Measurements from ENCODE around the gene ZBTB34. TPM values are rescaled to one million over a fixed set of nuclear protein-coding genes. Genes with fewer than 3 reads are reported as not detected.

The ZBTB34 gene
- total RNA-seq, 2 experiments from 2014 or later: 4.4 to 4.7 TPM

DNA sequence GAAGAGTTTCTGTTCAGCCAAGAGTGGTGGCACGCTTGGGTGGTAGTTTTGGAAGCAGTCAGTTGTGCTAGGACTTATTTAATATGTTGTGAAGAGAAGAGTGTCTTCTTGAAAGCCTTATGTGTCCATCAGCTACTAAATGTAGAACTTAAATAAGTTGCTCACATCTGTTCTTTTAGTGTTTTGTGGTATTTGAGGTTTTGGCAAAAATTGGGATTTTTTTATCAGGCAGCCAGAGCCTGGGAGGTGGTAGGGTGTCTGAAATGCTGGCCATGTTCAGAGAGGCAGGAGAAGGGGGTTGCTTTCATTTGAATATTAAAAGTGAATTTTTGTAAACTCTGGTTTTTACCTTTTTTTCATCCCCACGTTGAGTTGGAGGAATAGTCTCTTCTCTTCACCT, 24.2 kb upstream of the ZBTB34 start:
- Mint-ChIP-seq H3K4me1 (peaks cover 28% of the 10 kb centered on the region), H3K27me3 (no peaks in the 10 kb centered on the region), H3K9me3 (no peaks in the 10 kb centered on the region), H3K27ac (no peak overlapping the region), H3K36me3 (peaks cover 30% of the 10 kb centered on the region), H3K4me3 (no peak overlapping the region)
- DNase-seq: no peak

- no peak overlapping the region for H3K27ac Mint-ChIP-seq
- H3K36me3 Mint-ChIP-seq: peaks cover 24% of the 10 kb centered on the region
- H3K4me3 Mint-ChIP-seq: no peak overlapping the region
- DNase-seq: no peak
- H3K27me3 Mint-ChIP-seq: no peaks in the 10 kb centered on the region
- H3K4me1 Mint-ChIP-seq: peaks cover 29% of the 10 kb centered on the region
- H3K9me3 Mint-ChIP-seq: no peaks in the 10 kb centered on the region
Measured at GRCh38 chr9:126838055-126838811, 22.2 kb upstream of the ZBTB34 start.

GRCh38 chr9:126838895-126839294, 21.5 kb upstream of the ZBTB34 start:
- Mint-ChIP-seq H3K4me3 (no peak overlapping the region), H3K4me1 (peaks cover 25% of the 10 kb centered on the region), H3K27me3 (no peaks in the 10 kb centered on the region), H3K9me3 (no peaks in the 10 kb centered on the region), H3K36me3 (peaks cover 17% of the 10 kb centered on the region), H3K27ac (no peak overlapping the region)
- DNase-seq: no peak

- H3K36me3 Mint-ChIP-seq: peaks cover 16% of the 10 kb centered on the region
- H3K4me1 Mint-ChIP-seq: peaks cover 26% of the 10 kb centered on the region
- no peaks in the 10 kb centered on the region for H3K27me3 Mint-ChIP-seq
- H3K4me3 Mint-ChIP-seq: no peak overlapping the region
- peak overlapping the region; percentile 64 for H3K27ac Mint-ChIP-seq
- no peaks in the 10 kb centered on the region for H3K9me3 Mint-ChIP-seq
- DNase-seq: no peak
Measured at GRCh38 chr9:126839301-126839700, 21.1 kb upstream of the ZBTB34 start.

DNA sequence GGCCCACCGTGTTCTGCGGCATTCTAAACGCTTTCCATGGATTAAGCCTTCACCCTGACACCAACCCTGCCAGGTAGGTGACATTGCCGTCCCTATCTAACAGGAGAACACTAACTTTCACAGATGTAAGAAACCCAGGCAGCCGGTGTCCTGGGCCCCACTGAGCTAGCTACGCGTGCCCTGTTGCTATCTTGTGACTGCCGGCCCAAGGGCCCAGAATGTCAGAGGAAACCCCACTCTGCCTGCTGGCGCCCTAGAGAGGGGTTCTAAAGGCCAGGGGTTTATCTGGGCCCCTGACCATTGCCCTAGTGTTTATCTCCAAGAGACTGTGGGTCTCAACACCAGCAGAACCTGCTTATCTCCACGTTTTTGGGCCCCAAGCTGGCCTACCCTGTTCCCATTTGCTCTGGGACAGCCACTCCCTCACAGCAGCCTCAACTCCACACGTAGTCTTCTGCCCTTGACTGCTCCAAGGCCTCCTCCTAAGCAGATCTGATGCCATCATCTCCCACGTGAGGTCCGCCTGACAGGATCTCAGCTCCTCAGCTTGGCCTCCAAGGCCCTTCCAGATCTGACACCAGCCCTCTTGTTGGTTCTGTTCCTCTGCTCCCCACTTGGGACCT, 18.1 kb upstream of the ZBTB34 start:
- Mint-ChIP-seq H3K4me1 (peaks cover 19% of the 10 kb centered on the region), H3K9me3 (no peaks in the 10 kb centered on the region), H3K4me3 (no peak overlapping the region), H3K27me3 (no peaks in the 10 kb centered on the region), H3K27ac (no peak overlapping the region), H3K36me3 (peaks cover 3% of the 10 kb centered on the region)
- no peak for DNase-seq

DNA sequence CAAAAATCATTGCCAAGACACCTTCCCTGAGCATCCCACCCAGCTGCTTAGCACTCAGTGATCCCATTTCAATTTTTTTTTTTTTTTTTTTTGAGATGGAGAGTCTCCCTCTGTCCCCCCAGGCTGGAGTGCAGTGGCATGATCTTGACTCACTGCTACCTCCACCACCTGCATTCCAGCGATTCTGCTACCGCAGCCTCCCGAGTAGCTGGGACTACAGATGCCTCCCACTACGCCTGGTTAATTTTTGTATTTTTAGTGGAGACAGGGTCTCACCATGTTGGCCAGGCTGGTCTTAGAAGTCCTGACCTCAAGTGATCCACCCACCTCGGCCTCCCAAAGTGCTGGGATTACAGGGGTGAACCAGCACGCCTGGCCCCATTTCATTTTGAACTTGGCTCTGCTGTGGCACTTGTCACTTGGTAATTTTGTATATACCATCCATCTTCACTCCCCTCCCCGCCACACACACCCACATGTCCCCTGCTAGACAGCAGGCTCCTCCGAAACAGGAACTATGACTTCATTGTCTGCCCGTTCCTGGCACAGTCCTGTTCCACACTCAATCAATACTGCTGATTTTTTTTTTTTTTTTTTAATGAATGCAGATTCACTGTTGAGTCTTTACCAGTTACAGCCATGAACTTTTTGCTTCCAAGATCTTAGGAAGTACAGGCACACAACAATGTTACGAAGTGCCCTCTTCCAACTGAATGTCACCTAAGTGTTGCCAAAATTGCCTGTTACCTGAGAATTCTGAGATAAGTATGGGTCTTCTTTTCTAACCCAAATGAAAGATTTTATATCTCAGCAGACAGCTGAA, 17.3 kb upstream of the ZBTB34 start:
- peaks cover 16% of the 10 kb centered on the region for H3K4me1 Mint-ChIP-seq
- no peak for DNase-seq
- no peak overlapping the region for H3K4me3 Mint-ChIP-seq
- H3K9me3 Mint-ChIP-seq: no peaks in the 10 kb centered on the region
- no peak overlapping the region for H3K27ac Mint-ChIP-seq
- H3K36me3 Mint-ChIP-seq: no peaks in the 10 kb centered on the region
- H3K27me3 Mint-ChIP-seq: no peaks in the 10 kb centered on the region

- Mint-ChIP-seq H3K36me3 (no peaks in the 10 kb centered on the region), H3K27ac (no peak overlapping the region), H3K4me3 (no peak overlapping the region), H3K4me1 (peaks cover 10% of the 10 kb centered on the region), H3K9me3 (no peaks in the 10 kb centered on the region), H3K27me3 (no peaks in the 10 kb centered on the region)
- no peak for DNase-seq
Measured at GRCh38 chr9:126844085-126844484, 16.4 kb upstream of the ZBTB34 start.

GRCh38 chr9:126847051-126847450, 13.4 kb upstream of the ZBTB34 start:
- Mint-ChIP-seq H3K4me3 (no peak overlapping the region), H3K27me3 (peaks cover 11% of the 10 kb centered on the region)

DNA sequence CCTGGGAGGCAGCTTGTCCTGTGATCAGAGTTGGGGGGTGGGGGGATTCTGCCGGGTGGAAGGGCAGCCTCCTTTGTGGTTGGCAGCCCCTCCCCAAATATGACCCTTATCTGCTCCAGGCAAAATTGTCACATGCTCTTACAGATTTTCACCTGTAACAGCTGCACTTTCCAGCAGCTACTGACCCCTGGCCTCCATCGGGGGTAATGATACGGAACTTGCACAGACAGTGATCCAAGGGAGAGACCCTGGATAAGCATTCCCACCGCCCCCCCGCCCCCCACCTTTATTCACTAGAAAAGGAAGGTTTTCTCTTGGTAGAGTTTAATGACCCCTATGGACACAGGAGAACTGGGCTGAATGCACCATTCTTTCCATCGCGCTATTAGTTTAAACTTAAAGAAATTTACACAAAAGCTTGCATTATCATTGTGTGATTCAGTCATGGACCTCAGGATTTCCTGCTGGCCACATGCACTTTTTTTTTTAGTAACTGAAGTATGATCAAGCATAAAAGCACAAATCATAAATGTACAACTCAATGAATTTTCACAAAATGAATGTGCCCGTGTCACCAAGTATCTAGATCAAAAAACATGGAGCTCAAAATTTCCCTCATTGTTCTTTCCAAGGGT, 10.7 kb upstream of the ZBTB34 start:
- Mint-ChIP-seq H3K4me1 (no peaks in the 10 kb centered on the region), H3K9me3 (no peaks in the 10 kb centered on the region), H3K36me3 (no peaks in the 10 kb centered on the region), H3K4me3 (no peak overlapping the region), H3K27ac (no peak overlapping the region), H3K27me3 (peaks cover 30% of the 10 kb centered on the region)
- no peak for DNase-seq

More at GRCh38 chr9:126847051-126847450, 13.4 kb upstream of the ZBTB34 start:
- H3K4me1 Mint-ChIP-seq: peaks cover 4% of the 10 kb centered on the region
- no peaks in the 10 kb centered on the region for H3K9me3 Mint-ChIP-seq
- H3K27ac Mint-ChIP-seq: no peak overlapping the region
- DNase-seq: no peak
- no peaks in the 10 kb centered on the region for H3K36me3 Mint-ChIP-seq

DNA sequence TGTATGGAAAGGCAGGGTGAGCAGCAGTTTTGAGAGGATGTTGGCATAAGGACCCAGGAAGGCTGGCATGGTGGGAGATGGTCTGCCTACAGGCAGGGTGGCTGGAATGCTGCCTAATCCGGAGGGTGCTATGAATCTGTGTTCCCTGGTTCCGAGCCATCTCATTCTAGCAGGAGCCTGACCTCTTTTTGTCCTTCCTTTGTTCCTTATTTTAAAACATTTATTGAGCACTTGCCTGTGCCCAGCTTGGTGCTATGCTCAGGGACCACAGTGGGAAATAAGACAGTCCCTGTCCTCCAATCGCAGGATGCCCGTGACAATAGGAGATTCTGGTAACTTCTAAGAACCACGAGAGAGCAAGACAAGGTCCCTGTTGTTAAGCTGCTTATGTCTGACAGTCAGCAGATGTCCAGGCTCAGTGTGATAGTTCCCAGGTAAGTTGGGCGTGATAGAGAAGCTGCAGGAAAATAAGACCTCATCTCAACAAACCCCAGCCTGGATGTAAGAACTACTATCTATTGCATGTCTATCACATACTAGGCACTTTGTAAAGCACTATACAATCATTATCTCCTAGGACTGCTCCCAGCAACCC, 9.1 kb upstream of the ZBTB34 start:
- peaks cover 34% of the 10 kb centered on the region for H3K27me3 Mint-ChIP-seq
- no peak for DNase-seq
- no peak overlapping the region for H3K4me3 Mint-ChIP-seq
- no peaks in the 10 kb centered on the region for H3K36me3 Mint-ChIP-seq
- H3K9me3 Mint-ChIP-seq: no peaks in the 10 kb centered on the region
- H3K27ac Mint-ChIP-seq: no peak overlapping the region
- H3K4me1 Mint-ChIP-seq: no peaks in the 10 kb centered on the region

DNA sequence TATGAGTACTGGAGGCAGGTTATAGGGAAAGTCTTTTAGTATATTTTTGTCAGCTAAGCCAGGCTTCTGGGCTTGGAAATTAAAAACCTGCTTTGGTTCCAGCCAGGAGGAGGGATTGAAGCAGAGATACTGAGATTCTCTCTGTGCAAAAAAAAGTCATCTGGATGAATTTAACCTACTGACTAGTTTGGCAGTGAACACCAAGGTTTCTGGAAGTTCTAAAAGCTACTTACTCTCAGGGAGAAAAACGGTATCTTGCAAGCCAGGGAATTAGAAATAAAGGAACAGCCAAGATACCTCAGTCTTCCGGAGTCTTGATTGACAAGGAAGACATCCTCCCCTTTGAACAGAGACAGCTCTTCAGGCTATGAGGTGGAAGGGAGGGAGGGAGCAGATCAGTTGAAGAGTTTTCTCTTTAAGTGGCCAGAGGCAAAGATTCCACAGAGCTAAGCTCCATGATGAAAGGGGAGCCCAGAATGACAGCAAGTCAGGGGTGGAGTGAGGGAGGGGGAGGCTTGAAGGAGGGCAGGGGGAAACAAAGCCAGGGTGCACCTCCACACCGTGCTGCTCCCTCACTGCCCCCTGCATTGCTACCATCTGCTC, 8.3 kb upstream of the ZBTB34 start:
- Mint-ChIP-seq H3K27me3 (peaks cover 34% of the 10 kb centered on the region), H3K4me1 (no peaks in the 10 kb centered on the region), H3K36me3 (no peaks in the 10 kb centered on the region), H3K9me3 (no peaks in the 10 kb centered on the region), H3K4me3 (no peak overlapping the region), H3K27ac (no peak overlapping the region)
- DNase-seq: no peak

- Mint-ChIP-seq H3K36me3 (no peaks in the 10 kb centered on the region), H3K4me3 (no peak overlapping the region), H3K4me1 (no peaks in the 10 kb centered on the region), H3K27me3 (peaks cover 34% of the 10 kb centered on the region), H3K9me3 (no peaks in the 10 kb centered on the region), H3K27ac (no peak overlapping the region)
- DNase-seq: no peak
Measured at GRCh38 chr9:126853667-126854066, 6.8 kb upstream of the ZBTB34 start.

DNA sequence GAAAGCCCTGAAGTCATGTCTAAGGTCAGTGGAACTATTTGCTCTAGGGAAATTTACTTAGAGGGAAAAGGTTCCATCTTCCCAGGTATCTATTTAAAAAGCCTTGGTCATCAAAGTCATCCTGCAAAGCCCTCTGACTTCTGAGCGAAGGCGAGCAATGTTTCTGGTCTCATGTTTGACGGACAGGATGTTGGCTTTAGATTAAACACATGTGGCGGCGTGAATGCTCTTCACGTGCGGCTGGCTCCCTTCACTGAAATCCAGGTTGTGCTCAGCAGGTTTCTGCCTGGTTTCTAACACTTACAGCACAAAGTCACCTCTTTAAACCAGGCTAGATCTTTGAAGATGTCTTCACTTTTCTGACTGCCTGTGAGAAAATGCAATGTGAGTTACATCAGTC, 5.7 kb upstream of the ZBTB34 start:
- no peak for DNase-seq
- Mint-ChIP-seq H3K4me1 (peaks cover 2% of the 10 kb centered on the region), H3K9me3 (no peaks in the 10 kb centered on the region), H3K4me3 (no peak overlapping the region), H3K27ac (no peak overlapping the region), H3K27me3 (peaks cover 34% of the 10 kb centered on the region), H3K36me3 (no peaks in the 10 kb centered on the region)

GRCh38 chr9:126856326-126856877, 4.0 kb upstream of the ZBTB34 start:
- peaks cover 26% of the 10 kb centered on the region for H3K27me3 Mint-ChIP-seq
- no peaks in the 10 kb centered on the region for H3K9me3 Mint-ChIP-seq
- H3K27ac Mint-ChIP-seq: no peak overlapping the region
- peaks cover 4% of the 10 kb centered on the region for H3K4me1 Mint-ChIP-seq
- no peak overlapping the region for H3K4me3 Mint-ChIP-seq
- DNase-seq: no peak
- H3K36me3 Mint-ChIP-seq: no peaks in the 10 kb centered on the region
